ENCODE data around the gene CHN1. TPM values are rescaled to one million over a fixed set of nuclear protein-coding genes. Genes with fewer than 3 reads are reported as not detected.

The CHN1 gene
- total and polyA plus RNA-seq, 2 of the 8 experiments (the other 6 are each of a cell fraction or from before 2014, with no cell fraction given), result 54.0 to 65.7 TPM

- H2BK12ac ChIP-seq (ENCODE audit: low read depth, low read length), result no peak overlapping the region
- H4K20me1 ChIP-seq (replicated peaks in 1 of 2; ENCODE audit: control insufficient read depth in 1 of 2, insufficient read depth in 2 of 2, low read length in 2 of 2), result no peaks in the 10 kb centered on the region
- no peak overlapping the region for H2BK15ac ChIP-seq (ENCODE audit: low read length)
- H3K18ac ChIP-seq (ENCODE audit: extremely low read depth, low read length), result no peak overlapping the region
- no peak overlapping the region for H3K23ac ChIP-seq (ENCODE audit: insufficient read length)
- no peak overlapping the region for H3K14ac ChIP-seq (ENCODE audit: insufficient read length)
- no peak overlapping the region for H2AK5ac ChIP-seq (ENCODE audit: low read depth, low read length)
- ChIA-PET POLR2A (ENCODE audit: partially characterized antibody) (interaction anchor here (1.4 to 1.6 kb wide), 2 partner anchors 85 to 147 kb away, joined by 3 to 5 read pairs; partner anchors contain the start of gene CHN1), CTCF (ENCODE audit: partially characterized antibody) (interaction anchor here (1.4 kb wide), 2 partner anchors 23 to 144 kb away, joined by 3 to 4 read pairs; no protein-coding TSS in a partner anchor)
- no peak overlapping the region for H3K4ac ChIP-seq (replicated peaks; ENCODE audit: insufficient read length, low read depth, low read length)
- TF ChIP-seq SAP30 (IDR thresholded peaks at IDR 0.05; ENCODE audit: insufficient read depth, insufficient replicate concordance, low read length) (no peak), TCF12 (IDR thresholded peaks at IDR 0.05; ENCODE audit: low read depth, low read length) (no peak), EGR1 (IDR thresholded peaks at IDR 0.05; ENCODE audit: borderline replicate concordance, low read depth, low read length) (no peak), SIX5 (IDR thresholded peaks at IDR 0.05; ENCODE audit: low read depth, low read length) (no peak), USF2 (IDR thresholded peaks at IDR 0.05; ENCODE audit: low read length) (no peak), CHD1 (IDR thresholded peaks at IDR 0.05; ENCODE audit: low read depth, low read length) (no peak), CTBP2 (IDR thresholded peaks at IDR 0.05; ENCODE audit: borderline replicate concordance, insufficient read depth, insufficient read length, low read length) (no peak), CHD2 (IDR thresholded peaks at IDR 0.05; ENCODE audit: low read length) (no peak)
- no peak overlapping the region for H2BK120ac ChIP-seq (replicated peaks; ENCODE audit: low read depth, low read length)
- no peak overlapping the region for H3K27ac ChIP-seq (ENCODE audit: low read depth, low read length)
- H3K79me1 ChIP-seq (ENCODE audit: low read depth, low read length), result no peaks in the 10 kb centered on the region
- FAIRE-seq, result no peak
- WGBS, 2 experiments (ENCODE audit: extremely low coverage in 1 of 2, insufficient coverage in 1 of 2, insufficient read length in 1 of 2, insufficient replicate concordance in 2 of 2, low coverage in 1 of 2, low lambda C conversion rate in 2 of 2, missing lambda C conversion rate in 1 of 2), result 97% methylated on average over 6 of the region's 6 CpGs; no CpG with 5 or more reads in 1 of the 2 experiments
- H3K4me1 ChIP-seq (replicated peaks in 1 of 4; ENCODE audit: control insufficient read depth in 3 of 4, insufficient read depth in 4 of 4, low read length in 3 of 4), result peaks cover 0 to 11% (median 4%) of the 10 kb centered on the region in 4 experiments; a peak in 4 of 7 replicates
- H3K36me3 ChIP-seq (ENCODE audit: control insufficient read depth in 2 of 4, insufficient read depth in 4 of 4, low read length in 3 of 4), result peaks cover 0 to 15% (median 4%) of the 10 kb centered on the region in 4 experiments; a peak in 3 of 8 replicates
- H4K8ac ChIP-seq (ENCODE audit: extremely low read depth, insufficient read depth, low read length), result no peak overlapping the region
- H3K4me3 ChIP-seq (ENCODE audit: extremely low read depth in 1 of 4, insufficient read depth in 2 of 4, low read depth in 3 of 4, low read length in 4 of 4), result no peak overlapping the region
- H3K9me3 ChIP-seq (ENCODE audit: insufficient read depth in 2 of 2, low read depth in 1 of 2, low read length in 1 of 2), result no peaks in the 10 kb centered on the region; a peak in 1 of 4 replicates
- no peak overlapping the region for H2AFZ ChIP-seq (ENCODE audit: low read length)
- H3K23me2 ChIP-seq (ENCODE audit: low read depth, low read length), result no peaks in the 10 kb centered on the region
- H3K79me2 ChIP-seq (ENCODE audit: control insufficient read depth in 1 of 2, insufficient read depth in 2 of 2, low read length in 2 of 2), result 0 out of 4 replicates have a peak, but pooled peaks cover 0 to 6% of the 10 kb centered on the region in 2 experiments
- H2BK5ac ChIP-seq (ENCODE audit: low read depth, low read length), result no peak overlapping the region
- H3K56ac ChIP-seq (replicated peaks; ENCODE audit: insufficient read length, low read depth, low read length), result no peak overlapping the region
- H3K27me3 ChIP-seq (replicated peaks in 1 of 4; ENCODE audit: control insufficient read depth in 3 of 4, extremely low read depth in 1 of 4, insufficient read depth in 3 of 4, low read length in 3 of 4), result no peaks in the 10 kb centered on the region
- no peak overlapping the region for H2BK20ac ChIP-seq (ENCODE audit: low read length)
- no peak overlapping the region for H4K91ac ChIP-seq (replicated peaks; ENCODE audit: insufficient read length, low read length)
- no peak overlapping the region for H4K5ac ChIP-seq (ENCODE audit: insufficient read length, low read depth, low read length)
- no peak for DNase-seq (ENCODE audit: low read depth in 1 of 2, low spot score in 2 of 2)
- no peak overlapping the region for H3K4me2 ChIP-seq (ENCODE audit: insufficient read depth in 1 of 2, low read depth in 2 of 2, low read length in 2 of 2)
- no peak overlapping the region for H3K9ac ChIP-seq (replicated peaks in 1 of 4; ENCODE audit: extremely low read depth in 1 of 4, low read depth in 3 of 4, low read length in 3 of 4)
Observed at GRCh38 chr2:174919947-174920595, 85.1 kb downstream of the CHN1 start.

All from H1 (cell line).